HepG2 (cell line): ENCODE measurements around the gene C2. TPM values are rescaled to one million over a fixed set of nuclear protein-coding genes. Genes with fewer than 3 reads are reported as not detected.

Experiments used
- CCAR2 ChIP-seq: fragments of 200-400 bp; formaldehyde crosslinking; optimal IDR thresholded peaks from 2 replicates; pipeline ENCODE3; 2018; ENCODE audit warnings: low read depth, mild to moderate bottlenecking, low read length, moderate library complexity
- DR1 ChIP-seq: sonication (generic); formaldehyde crosslinking; IDR thresholded peaks from 2 replicates; pipeline ENCODE4 v1.8.0; 2021; ENCODE audit warnings: mild to moderate bottlenecking, missing genetic modification reagents, inconsistent platforms
- ELF4 ChIP-seq: sonication (generic); formaldehyde crosslinking; IDR thresholded peaks from 2 replicates; pipeline ENCODE4 v1.5.0; 2020; ENCODE audit warnings: missing genetic modification reagents, mild to moderate bottlenecking, moderate library complexity, borderline replicate concordance
- FOXP4 ChIP-seq: sonication (generic); formaldehyde crosslinking; IDR thresholded peaks from 2 replicates; pipeline ENCODE4 v1.4.0; 2020; ENCODE audit warnings: missing genetic modification reagents
- GATAD1 ChIP-seq: IDR thresholded peaks from 2 replicates; pipeline ENCODE4 v1.6.1; 2016; ENCODE audit warnings: missing genetic modification reagents, missing compliant biosample characterization
- IKZF1 ChIP-seq: fragments of 450-650 bp; IDR thresholded peaks from 2 replicates; pipeline ENCODE4 v1.7.1; 2016
- IKZF4 ChIP-seq: sonication (generic); formaldehyde crosslinking; IDR thresholded peaks from 2 replicates; pipeline ENCODE4 v1.5.1; 2020; ENCODE audit warnings: borderline replicate concordance, mild to moderate bottlenecking, low read depth, missing genetic modification reagents; ENCODE audit errors: not compliant biosample characterization
- KAT2B ChIP-seq: fragments of 150-350 bp; IDR thresholded peaks from 2 replicates; pipeline ENCODE4 v1.6.1; 2014; ENCODE audit warnings: low read depth, low read length, borderline replicate concordance
- KAT7 ChIP-seq: IDR thresholded peaks from 2 replicates; pipeline ENCODE4 v1.6.1; 2018; ENCODE audit warnings: borderline replicate concordance, missing compliant biosample characterization
- KAT8 ChIP-seq: IDR thresholded peaks from 2 replicates; pipeline ENCODE4 v1.6.1; 2016; ENCODE audit warnings: missing genetic modification reagents, missing compliant biosample characterization
- KLF16 ChIP-seq, 2 experiments: sonication (generic) in 1 of 2; formaldehyde crosslinking in 1 of 2; IDR thresholded peaks; 2 replicates each; pipeline versions ENCODE4 v1.6.1 to v1.8.0; 2016 to 2023; ENCODE audit warnings: missing genetic modification reagents in 2 of 2, missing compliant biosample characterization in 1 of 2
- KMT2B ChIP-seq: IDR thresholded peaks from 2 replicates; pipeline ENCODE4 v1.6.1; 2016; ENCODE audit warnings: missing genetic modification reagents, missing compliant biosample characterization
- MATR3 ChIP-seq: sonication (generic); formaldehyde crosslinking; IDR thresholded peaks from 2 replicates; pipeline ENCODE4 v1.4.0; 2020; ENCODE audit warnings: missing genetic modification reagents
- NR1H2 ChIP-seq: sonication (generic); formaldehyde crosslinking; IDR thresholded peaks from 2 replicates; pipeline ENCODE4 v1.8.1; 2022; ENCODE audit warnings: low read depth, missing genetic modification reagents, borderline replicate concordance
- PHF21A ChIP-seq: sonication (generic); formaldehyde crosslinking; IDR thresholded peaks from 2 replicates; pipeline ENCODE4 v1.5.0; 2020; ENCODE audit warnings: mild to moderate bottlenecking, missing genetic modification reagents
- SETDB1 ChIP-seq: sonication (generic); formaldehyde crosslinking; IDR thresholded peaks from 2 replicates; pipeline ENCODE4 v1.5.1; 2020; ENCODE audit warnings: missing genetic modification reagents, mild to moderate bottlenecking, borderline replicate concordance
- SMARCC2 ChIP-seq: fragments of 450-650 bp; IDR thresholded peaks from 2 replicates; pipeline ENCODE4 v1.6.1; 2017; ENCODE audit warnings: antibody characterized with exemption, mild to moderate bottlenecking
- ZFP41 ChIP-seq: sonication (generic); formaldehyde crosslinking; IDR thresholded peaks from 2 replicates; pipeline ENCODE4 v1.4.0; 2020; ENCODE audit warnings: mild to moderate bottlenecking, missing genetic modification reagents, borderline replicate concordance
- ZNF160 ChIP-seq: sonication (generic); formaldehyde crosslinking; IDR thresholded peaks from 2 replicates; pipeline ENCODE4 v1.8.0; 2022; ENCODE audit warnings: mild to moderate bottlenecking, inconsistent platforms, missing genetic modification reagents
- ZNF343 ChIP-seq: sonication (generic); formaldehyde crosslinking; IDR thresholded peaks from 2 replicates; pipeline ENCODE4 v1.4.0; 2020; ENCODE audit warnings: mild to moderate bottlenecking, missing genetic modification reagents
- ZNF607 ChIP-seq: sonication (generic); formaldehyde crosslinking; IDR thresholded peaks from 2 replicates; pipeline ENCODE4 v1.5.1; 2020; ENCODE audit warnings: missing genetic modification reagents, mild to moderate bottlenecking, borderline replicate concordance
- ZNF724P ChIP-seq: sonication (generic); formaldehyde crosslinking; IDR thresholded peaks from 2 replicates; pipeline ENCODE4 v1.8.0; 2022; ENCODE audit warnings: missing genetic modification reagents, borderline replicate concordance
- ZNF746 ChIP-seq: sonication (generic); formaldehyde crosslinking; IDR thresholded peaks from 2 replicates; pipeline ENCODE4 v1.8.0; 2022; ENCODE audit warnings: mild to moderate bottlenecking, missing genetic modification reagents
- ZNF782 ChIP-seq: sonication (generic); formaldehyde crosslinking; IDR thresholded peaks from 2 replicates; pipeline ENCODE4 v1.4.0; 2020; ENCODE audit warnings: missing genetic modification reagents, mild to moderate bottlenecking, borderline replicate concordance
- ZNF816 ChIP-seq: sonication (generic); formaldehyde crosslinking; IDR thresholded peaks from 2 replicates; pipeline ENCODE4 v1.8.0; 2022; ENCODE audit warnings: missing genetic modification reagents, mild to moderate bottlenecking, borderline replicate concordance
- polyA plus RNA-seq, 8 experiments: library from polyadenylated mRNA; depleted of rRNA in 3 of 8; stranded (reverse) in 7 of 8; unstranded in 1 of 8; fragments of >200 nt; fragmentation: Illumina TruSeq in 4 of 8; extraction: Trizol in 4 of 8; gene quantifications; 2 replicates each; pipeline versions ENCODE4 v1.2.1 to v1.2.3, GENCODE V29; 2011 to 2016; ENCODE audit warnings: low read depth in 4 of 8, missing spikeins in 1 of 8, mixed read lengths in 1 of 8; ENCODE audit not compliant: insufficient read depth in 1 of 8
- total RNA-seq, 5 experiments: library from RNA; depleted of rRNA; stranded (reverse); fragments of >200 nt; fragmentation: Illumina TruSeq; extraction: Trizol; gene quantifications; 2 replicates each; pipeline ENCODE4 v1.2.3, GENCODE V29; 2016; ENCODE audit warnings: low read depth in 1 of 5
- TF ChIP-seq, protein P1 (sequence below): IDR thresholded peaks from 2 replicates; pipeline ENCODE4 v1.6.1; 2016; ENCODE audit warnings: low read depth
- TF ChIP-seq, protein P2 (sequence below): sonication (generic); formaldehyde crosslinking; IDR thresholded peaks from 2 replicates; pipeline ENCODE4 v1.4.0; 2020; ENCODE audit warnings: missing genetic modification reagents

C2 gene
- total and polyA plus RNA-seq, 2 of the 13 experiments (the other 11 are each of a cell fraction or from before 2014, with no cell fraction given): 165 to 307 TPM

GRCh38 chr6:31971993-31972708, 44.6 kb downstream of the C2 start, which contains the start of gene DXO (continued):
- no peak for TF ChIP-seq ZNF816 (CRISPR knock-in tag)
- peak; percentile 57 for TF ChIP-seq ZNF746 (CRISPR knock-in tag)
- peak; percentile 94 for TF ChIP-seq KMT2B (CRISPR knock-in tag)
- TF ChIP-seq KAT7 (CRISPR knock-in tag): peak; percentile 87; the same call in 1 of the 2 replicates
- TF ChIP-seq SETDB1 (CRISPR knock-in tag): no peak
- TF ChIP-seq IKZF1: no peak
- TF ChIP-seq ZNF160: no peak; the same call in none of the 2 replicates
- no peak; the same call in none of the 2 replicates for TF ChIP-seq ZNF724P (CRISPR knock-in tag)
- TF ChIP-seq, protein P1, sequence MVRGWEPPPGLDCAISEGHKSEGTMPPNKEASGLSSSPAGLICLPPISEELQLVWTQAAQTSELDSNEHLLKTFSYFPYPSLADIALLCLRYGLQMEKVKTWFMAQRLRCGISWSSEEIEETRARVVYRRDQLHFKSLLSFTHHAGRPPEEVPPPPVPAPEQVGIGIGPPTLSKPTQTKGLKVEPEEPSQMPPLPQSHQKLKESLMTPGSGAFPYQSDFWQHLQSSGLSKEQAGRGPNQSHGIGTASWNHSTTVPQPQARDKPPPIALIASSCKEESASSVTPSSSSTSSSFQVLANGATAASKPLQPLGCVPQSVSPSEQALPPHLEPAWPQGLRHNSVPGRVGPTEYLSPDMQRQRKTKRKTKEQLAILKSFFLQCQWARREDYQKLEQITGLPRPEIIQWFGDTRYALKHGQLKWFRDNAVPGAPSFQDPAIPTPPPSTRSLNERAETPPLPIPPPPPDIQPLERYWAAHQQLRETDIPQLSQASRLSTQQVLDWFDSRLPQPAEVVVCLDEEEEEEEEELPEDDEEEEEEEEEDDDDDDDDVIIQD: peak; percentile 74; the same call in 1 of the 2 replicates
- TF ChIP-seq ZNF607 (CRISPR knock-in tag): peak; percentile 97
- no peak for TF ChIP-seq ZNF343 (CRISPR knock-in tag)
- TF ChIP-seq KAT8: peak; percentile 99
- peak; percentile 76 for TF ChIP-seq IKZF4 (CRISPR knock-in tag)
- peak; percentile 48; the same call in 1 of the 2 replicates for TF ChIP-seq ELF4 (CRISPR knock-in tag)
- TF ChIP-seq MATR3 (CRISPR knock-in tag): no peak
- TF ChIP-seq ZFP41 (CRISPR knock-in tag): no peak
- TF ChIP-seq SMARCC2: peak; percentile 85; the same call in 1 of the 2 replicates
- TF ChIP-seq KAT2B: no peak
- TF ChIP-seq ZNF782 (CRISPR knock-in tag): peak; percentile 57; the same call in 1 of the 2 replicates
- peak; percentile 40; the same call in 1 of the 2 replicates for TF ChIP-seq DR1 (CRISPR knock-in tag)
- peak; percentile 77 for TF ChIP-seq PHF21A (CRISPR knock-in tag)
- TF ChIP-seq, protein P2, sequence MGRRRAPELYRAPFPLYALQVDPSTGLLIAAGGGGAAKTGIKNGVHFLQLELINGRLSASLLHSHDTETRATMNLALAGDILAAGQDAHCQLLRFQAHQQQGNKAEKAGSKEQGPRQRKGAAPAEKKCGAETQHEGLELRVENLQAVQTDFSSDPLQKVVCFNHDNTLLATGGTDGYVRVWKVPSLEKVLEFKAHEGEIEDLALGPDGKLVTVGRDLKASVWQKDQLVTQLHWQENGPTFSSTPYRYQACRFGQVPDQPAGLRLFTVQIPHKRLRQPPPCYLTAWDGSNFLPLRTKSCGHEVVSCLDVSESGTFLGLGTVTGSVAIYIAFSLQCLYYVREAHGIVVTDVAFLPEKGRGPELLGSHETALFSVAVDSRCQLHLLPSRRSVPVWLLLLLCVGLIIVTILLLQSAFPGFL (CRISPR knock-in tag): no peak
- TF ChIP-seq CCAR2: no peak
- TF ChIP-seq KLF16 (CRISPR knock-in tag; IDR thresholded peaks at IDR 0.05): peak; percentile 60 to 94; a peak in 2 of 4 replicates
- TF ChIP-seq GATAD1: peak; percentile 98
- 0 out of 2 replicates have a peak, but pooled peaks have one; percentile 10 for TF ChIP-seq NR1H2 (CRISPR knock-in tag)
- TF ChIP-seq FOXP4 (CRISPR knock-in tag): peak; percentile 59
